Activated CD8-positive, alpha-beta memory T cell treated with anti-CD3 and anti-CD28 coated beads for 1 hour (primary cell): ENCODE measurements around the gene WIPF3.
A peak's percentile ranks its signal among the peaks of the same experiment; 100 is the strongest.
"Not testable (repeated sequence)": the region's sequence is repeated elsewhere in the genome, so short reads cannot be mapped to it uniquely, and the experiment has no call there.

ENCODE experiments used
- DNase-seq, 2 donors: peaks; one replicate each; pipeline ENCODE4 v3.0.0-alpha.2; 2020; ENCODE audit warnings: low read depth in 1 of 2; ENCODE audit errors: extremely low read depth in 1 of 2

WIPF3 gene

GRCh38 chr7:29946428-29947186 is 140.3 kb downstream of the WIPF3 start:
- no peak for DNase-seq

- DNase-seq = no peak
These were observed 142.3 kb downstream of the WIPF3 start for GRCh38 chr7:29948587-29948986.

- no peak for DNase-seq
These were observed 144.2 kb downstream of the WIPF3 start for GRCh38 chr7:29950480-29950879.

GRCh38 chr7:29951206-29951605 is 144.9 kb downstream of the WIPF3 start:
- no peak for DNase-seq

- no peak for DNase-seq
These were observed 147.5 kb downstream of the WIPF3 start for GRCh38 chr7:29953726-29954347.

GRCh38 chr7:29955075-29955792 is 148.9 kb downstream of the WIPF3 start:
- DNase-seq = no peak

- peak in 1 of 2 donors; percentile 2 for DNase-seq
These were observed 149.6 kb downstream of the WIPF3 start for GRCh38 chr7:29955799-29956486.

GRCh38 chr7:29956487-29956836 is 150.2 kb downstream of the WIPF3 start:
- DNase-seq = no peak

- no peak for DNase-seq
These were observed 151.4 kb downstream of the WIPF3 start for GRCh38 chr7:29957521-29958310.

GRCh38 chr7:29958667-29959358 is 152.5 kb downstream of the WIPF3 start:
- no peak for DNase-seq

GRCh38 chr7:29961611-29962010 is 155.3 kb downstream of the WIPF3 start:
- DNase-seq = not testable (repeated sequence)

- DNase-seq = no peak
These were observed 155.7 kb downstream of the WIPF3 start for GRCh38 chr7:29962035-29962434.

GRCh38 chr7:29965030-29965429 is 158.7 kb downstream of the WIPF3 start:
- no peak for DNase-seq
